ENCODE results near the gene SEMA6B.

- TF ChIP-seq CTCF (IDR thresholded peaks at IDR 0.05; ENCODE audit: insufficient read depth, low read length, poor library complexity, severe bottlenecking) (no peak), EZH2phosphoT487 (conservative IDR thresholded peaks at IDR 0.05; ENCODE audit: low read length) (no peak)
These were observed 61.6 kb downstream of the SEMA6B start for GRCh38 chr19:4497770-4498389.
